Suppressor macrophage (primary cell): ENCODE data around the gene CSRNP2.
"Not testable (repeated sequence)": the region's sequence is repeated elsewhere in the genome, so short reads cannot be mapped to it uniquely, and the experiment has no call there.

Experiments
- DNase-seq, 4 experiments: peaks; one replicate each; pipeline ENCODE4 v3.0.0-alpha.2; 2020 to 2022

The CSRNP2 gene

DNA sequence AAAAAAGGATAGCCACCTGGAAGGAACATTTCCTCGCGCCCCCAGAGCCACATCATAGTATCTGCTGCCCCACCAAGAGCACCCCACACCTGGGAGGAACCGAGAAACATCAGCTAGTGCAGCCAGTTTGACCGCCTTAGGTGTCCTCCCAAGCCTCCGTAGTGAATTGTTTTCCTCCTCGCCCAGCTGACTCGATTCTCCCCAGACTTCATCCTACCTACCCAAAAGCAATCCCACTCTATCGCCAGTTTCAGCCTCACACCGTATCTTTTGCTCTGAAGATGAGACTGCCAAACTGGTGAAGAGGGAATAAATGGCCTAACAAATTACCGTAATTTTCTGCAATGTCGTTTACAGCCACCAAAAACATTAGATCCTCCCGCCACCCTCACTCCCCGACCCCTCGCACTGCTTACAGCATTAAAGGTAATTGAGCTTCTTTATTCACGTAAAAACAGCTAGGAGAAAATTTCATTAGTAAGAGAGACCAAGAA lies 56.0 kb downstream of the CSRNP2 start:
- DNase-seq, result no peak

GRCh38 chr12:51025836-51026638 lies 57.4 kb downstream of the CSRNP2 start, which contains the start of gene SLC11A2:
Gene SLC11A2 (minus strand): TSS chr12:51026384. CDS start chr12:51010728, 15,656 bp downstream.
- peak; percentile 94 to 99 (median 98) for DNase-seq

DNA sequence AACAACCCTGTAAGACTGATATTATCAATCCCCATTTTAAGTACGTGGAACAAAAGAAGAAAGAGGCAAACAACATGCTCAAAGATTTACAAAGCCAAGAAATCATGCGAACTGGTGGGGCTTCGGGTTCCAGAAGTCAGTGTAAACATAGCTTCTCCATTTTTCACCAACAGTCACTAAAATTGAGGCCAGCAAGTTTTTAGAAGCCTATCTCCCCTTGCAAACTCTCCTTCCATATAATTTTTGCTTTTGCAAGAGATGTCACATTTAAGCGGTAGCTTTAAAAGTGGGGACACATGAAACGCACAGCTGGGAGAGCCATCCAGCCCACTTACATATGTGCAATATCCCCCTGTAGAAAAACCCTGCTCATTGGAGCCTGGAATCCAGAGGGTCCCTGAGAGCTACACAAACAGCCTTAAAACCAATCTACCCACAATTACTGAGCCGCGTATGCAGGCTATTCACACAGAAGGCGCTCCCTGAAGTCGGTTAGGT lies 58.0 kb downstream of the CSRNP2 start:
- peak in 3 of 4 experiments; percentile 8 to 27 (median 22) for DNase-seq

- DNase-seq, result peak in 3 of 4 experiments; percentile 15 to 43 (median 40)
Measured at GRCh38 chr12:51023625-51024382, 59.6 kb downstream of the CSRNP2 start.

- DNase-seq, result peak in 1 of 4 experiments; percentile 31
Measured at GRCh38 chr12:51021694-51022093, 61.7 kb downstream of the CSRNP2 start.

- DNase-seq, result peak in 1 of 4 experiments; percentile 13
Measured at GRCh38 chr12:51020448-51021182, 62.8 kb downstream of the CSRNP2 start.

GRCh38 chr12:51019927-51020326 lies 63.5 kb downstream of the CSRNP2 start:
- DNase-seq, result peak in 2 of 4 experiments; percentile 20 to 35

DNA sequence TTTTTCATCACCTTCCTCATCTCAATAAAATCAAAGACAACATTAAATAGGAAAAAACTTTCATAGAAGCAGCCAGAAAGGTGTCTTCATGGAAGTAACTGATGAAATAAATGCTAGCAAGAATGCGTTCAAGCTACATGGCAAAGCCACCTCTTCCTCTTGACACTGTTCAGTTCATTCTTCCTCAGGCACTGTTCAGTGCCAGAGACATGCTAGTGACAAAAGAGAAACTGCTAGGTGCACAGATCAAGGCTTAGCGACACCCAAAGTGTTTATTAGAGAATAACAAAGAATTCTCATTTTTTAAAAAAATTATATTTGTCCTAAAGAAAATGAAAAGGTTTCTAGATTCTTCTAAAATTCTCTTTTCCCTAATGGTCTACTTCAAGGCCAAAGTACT lies 64.4 kb downstream of the CSRNP2 start:
- DNase-seq, result no peak

- DNase-seq, result no peak
Measured at GRCh38 chr12:51017452-51017851, 65.9 kb downstream of the CSRNP2 start.

- not testable (repeated sequence) for DNase-seq
Measured at GRCh38 chr12:51014467-51014866, 68.9 kb downstream of the CSRNP2 start.

DNA sequence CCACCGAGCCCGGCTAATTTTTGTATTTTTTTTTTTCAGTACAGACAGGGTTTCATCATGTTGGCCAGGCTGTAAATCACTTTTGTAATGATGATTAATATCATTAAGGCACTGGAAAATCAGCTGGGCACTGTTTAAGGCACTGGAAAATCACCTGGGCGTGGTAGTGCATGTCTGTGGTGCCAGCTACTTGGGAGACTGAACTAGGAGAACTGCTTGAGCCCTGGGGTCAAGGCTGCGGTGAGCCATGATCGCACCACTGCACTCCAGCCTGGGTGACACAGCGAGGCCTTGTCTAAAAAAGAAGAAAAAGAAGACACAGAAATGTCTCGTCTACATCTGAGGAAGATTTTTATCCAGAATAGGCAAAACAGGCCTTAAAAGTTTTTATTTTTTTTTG lies 70.0 kb downstream of the CSRNP2 start:
- no peak for DNase-seq

DNA sequence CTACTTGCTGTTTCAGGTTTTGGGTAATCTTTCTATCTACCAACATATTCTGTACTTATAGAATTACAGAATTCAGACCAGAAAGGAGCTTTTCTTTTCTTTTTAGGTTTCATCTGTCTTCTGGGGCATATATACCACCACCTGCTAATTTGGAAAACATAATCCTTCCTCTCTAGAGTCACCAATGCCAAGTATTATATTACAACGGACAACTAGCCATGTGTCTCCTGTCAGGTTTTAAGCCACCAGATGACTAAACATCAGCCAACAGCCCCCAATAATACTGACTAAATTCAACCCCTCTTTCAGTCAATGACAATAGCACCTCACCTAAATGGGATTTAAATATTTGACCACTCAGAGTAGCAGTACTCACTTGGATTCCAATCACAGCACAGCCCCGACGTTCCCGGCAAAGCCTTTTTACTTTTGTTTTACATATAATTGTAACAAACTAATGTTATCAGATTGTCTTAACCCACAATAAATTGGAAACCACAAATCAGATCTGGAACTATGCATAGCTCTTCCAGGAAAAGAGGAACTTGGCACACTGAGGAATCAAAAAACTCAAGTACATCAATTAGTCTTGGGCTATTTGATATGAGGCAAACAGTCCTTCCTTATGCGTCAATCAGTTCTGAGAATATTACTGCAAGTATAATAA lies 70.7 kb downstream of the CSRNP2 start:
- DNase-seq, result peak in 2 of 4 experiments; percentile 40 to 43

DNA sequence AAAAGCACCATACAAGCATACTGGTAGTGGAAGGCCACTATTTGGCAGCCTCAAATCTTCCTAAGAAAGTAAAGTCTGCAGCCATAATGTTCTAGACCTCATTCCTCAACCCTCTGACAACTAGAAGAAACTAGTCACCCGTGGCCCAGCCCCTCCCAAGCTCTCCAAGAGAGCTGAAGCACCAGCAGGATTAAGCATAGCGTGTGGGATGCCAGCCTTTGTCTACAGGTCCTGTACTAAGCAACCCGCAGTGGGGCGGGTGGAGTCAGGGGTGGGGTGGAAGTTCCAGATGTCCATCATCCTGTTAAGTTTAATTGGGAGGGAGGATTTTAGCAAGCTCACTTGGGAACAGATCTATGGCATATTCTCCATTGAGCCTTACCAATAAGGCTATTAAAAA lies 71.4 kb downstream of the CSRNP2 start:
- peak in 3 of 4 experiments; percentile 34 to 45 (median 40) for DNase-seq
